ENCODE results near the gene SDR42E2.
"Not testable (repeated sequence)": the region's sequence is repeated elsewhere in the genome, so short reads cannot be mapped to it uniquely, and the experiment has no call there.

SDR42E2 gene

GRCh38 chr16:22194707-22195444, 32.6 kb downstream of the SDR42E2 start:
- H3K79me2 ChIP-seq (ENCODE audit: insufficient read depth, low read length) = no peaks in the 10 kb centered on the region
- no peaks in the 10 kb centered on the region for H3K9me2 ChIP-seq (replicated peaks; ENCODE audit: insufficient read depth, low read length)
- no peak overlapping the region for H3K9ac ChIP-seq (ENCODE audit: low read length)
- peaks cover 8% of the 10 kb centered on the region; the same call in 1 of the 2 replicates for H3F3A ChIP-seq (ENCODE audit: insufficient read depth)
- H3K27ac ChIP-seq (ENCODE audit: low read depth, low read length) = no peak overlapping the region
- H3K36me3 ChIP-seq (ENCODE audit: low read length) = no peaks in the 10 kb centered on the region
- H3K27me3 ChIP-seq (ENCODE audit: low read length) = no peaks in the 10 kb centered on the region
- no peaks in the 10 kb centered on the region for H4K20me1 ChIP-seq (ENCODE audit: low read depth, low read length)
- no peak overlapping the region for H2AFZ ChIP-seq (ENCODE audit: low read depth, low read length, severe bottlenecking)
- peak overlapping the region; percentile 76 for H3K4me3 ChIP-seq (ENCODE audit: insufficient read depth, low read length, poor library complexity, severe bottlenecking)
- no peaks in the 10 kb centered on the region for H3K9me3 ChIP-seq (ENCODE audit: insufficient read depth, low read length)
- peak overlapping the region; percentile 94 for H3K4me2 ChIP-seq (ENCODE audit: low read depth, low read length, poor library complexity, severe bottlenecking)
- no peak for TF ChIP-seq EZH2phosphoT487 (conservative IDR thresholded peaks at IDR 0.05; ENCODE audit: low read length)
- TF ChIP-seq CTCF (IDR thresholded peaks at IDR 0.05; ENCODE audit: insufficient read depth, low read length, poor library complexity, severe bottlenecking) = no peak

DNA sequence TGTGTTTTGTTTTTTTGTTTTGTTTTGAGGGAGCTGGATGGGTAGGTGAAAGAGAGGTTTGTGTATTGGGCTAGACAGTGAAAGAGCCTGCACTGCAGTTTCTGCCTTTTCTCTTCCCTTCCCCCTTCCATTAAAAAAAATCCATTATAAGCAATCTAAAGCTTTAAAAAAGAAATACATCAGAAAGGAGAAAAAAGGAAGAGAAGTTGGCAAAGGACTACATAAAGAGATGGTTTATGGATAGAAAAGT, 33.1 kb downstream of the SDR42E2 start:
- TF ChIP-seq CTCF (IDR thresholded peaks at IDR 0.05; ENCODE audit: insufficient read depth, low read length, poor library complexity, severe bottlenecking) (no peak), EZH2phosphoT487 (conservative IDR thresholded peaks at IDR 0.05; ENCODE audit: low read length) (no peak)
- peak overlapping the region; percentile 76 for H3K4me3 ChIP-seq (ENCODE audit: insufficient read depth, low read length, poor library complexity, severe bottlenecking)

GRCh38 chr16:22195695-22196558, 33.6 kb downstream of the SDR42E2 start:
- H2AFZ ChIP-seq (ENCODE audit: low read depth, low read length, severe bottlenecking) = peak overlapping the region; percentile 98
- no peaks in the 10 kb centered on the region for H3K79me2 ChIP-seq (ENCODE audit: insufficient read depth, low read length)
- peak; percentile 67 for TF ChIP-seq CTCF (IDR thresholded peaks at IDR 0.05; ENCODE audit: insufficient read depth, low read length, poor library complexity, severe bottlenecking)
- no peak for TF ChIP-seq EZH2phosphoT487 (conservative IDR thresholded peaks at IDR 0.05; ENCODE audit: low read length)
- H3K27me3 ChIP-seq (ENCODE audit: low read length) = no peaks in the 10 kb centered on the region
- H3K9ac ChIP-seq (ENCODE audit: low read length) = peak overlapping the region; percentile 66
- no peaks in the 10 kb centered on the region for H3K36me3 ChIP-seq (ENCODE audit: low read length)
- H3K4me3 ChIP-seq (ENCODE audit: insufficient read depth, low read length, poor library complexity, severe bottlenecking) = peak overlapping the region; percentile 76
- peak overlapping the region; percentile 19; the same call in 1 of the 2 replicates for H3K27ac ChIP-seq (ENCODE audit: low read depth, low read length)
- H3K9me2 ChIP-seq (replicated peaks; ENCODE audit: insufficient read depth, low read length) = no peaks in the 10 kb centered on the region
- peaks cover 8% of the 10 kb centered on the region; the same call in 1 of the 2 replicates for H3F3A ChIP-seq (ENCODE audit: insufficient read depth)
- peak overlapping the region; percentile 94 for H3K4me2 ChIP-seq (ENCODE audit: low read depth, low read length, poor library complexity, severe bottlenecking)
- H4K20me1 ChIP-seq (ENCODE audit: low read depth, low read length) = no peaks in the 10 kb centered on the region
- H3K9me3 ChIP-seq (ENCODE audit: insufficient read depth, low read length) = no peaks in the 10 kb centered on the region

More for the DNA sequence above, 33.1 kb downstream of the SDR42E2 start:
- Histone ChIP-seq H3K9me3 (ENCODE audit: insufficient read depth, low read length) (no peaks in the 10 kb centered on the region), H2AFZ (ENCODE audit: low read depth, low read length, severe bottlenecking) (no peak overlapping the region), H3K4me2 (ENCODE audit: low read depth, low read length, poor library complexity, severe bottlenecking) (peak overlapping the region; percentile 94), H3K9me2 (replicated peaks; ENCODE audit: insufficient read depth, low read length) (no peaks in the 10 kb centered on the region), H3K27ac (ENCODE audit: low read depth, low read length) (no peak overlapping the region), H3F3A (ENCODE audit: insufficient read depth) (peaks cover 8% of the 10 kb centered on the region; the same call in 1 of the 2 replicates), H3K9ac (ENCODE audit: low read length) (no peak overlapping the region), H4K20me1 (ENCODE audit: low read depth, low read length) (no peaks in the 10 kb centered on the region), H3K36me3 (ENCODE audit: low read length) (no peaks in the 10 kb centered on the region), H3K79me2 (ENCODE audit: insufficient read depth, low read length) (no peaks in the 10 kb centered on the region), H3K27me3 (ENCODE audit: low read length) (no peaks in the 10 kb centered on the region)

- H3K36me3 ChIP-seq (ENCODE audit: low read length); H3K9me3 ChIP-seq (ENCODE audit: insufficient read depth, low read length); H4K20me1 ChIP-seq (ENCODE audit: low read depth, low read length); H3F3A ChIP-seq (ENCODE audit: insufficient read depth); H3K79me2 ChIP-seq (ENCODE audit: insufficient read depth, low read length); H3K27me3 ChIP-seq (ENCODE audit: low read length); H3K9me2 ChIP-seq (replicated peaks; ENCODE audit: insufficient read depth, low read length); H3K27ac ChIP-seq (ENCODE audit: low read depth, low read length): not testable (repeated sequence)
- Histone ChIP-seq H3K9ac (ENCODE audit: low read length) (peak overlapping the region; percentile 66; the same call in 1 of the 2 replicates), H3K4me3 (ENCODE audit: insufficient read depth, low read length, poor library complexity, severe bottlenecking) (peak overlapping the region; percentile 76), H3K4me2 (ENCODE audit: low read depth, low read length, poor library complexity, severe bottlenecking) (peak overlapping the region; percentile 94), H2AFZ (ENCODE audit: low read depth, low read length, severe bottlenecking) (peak overlapping the region; percentile 98)
Measured at GRCh38 chr16:22196559-22197168, 34.4 kb downstream of the SDR42E2 start.

Data from SU-DHL-6 (cell line).